Esophagus muscularis mucosa (tissue), 3 donors: Measurements from ENCODE around the gene GALNT15.

ENCODE experiments used
- CTCF ChIP-seq, 3 experiments: fragments of 200-600 bp in 2 of 3; fragments of 450-650 bp in 1 of 3; sonication (generic) in 2 of 3; IDR thresholded peaks; one replicate each; pipeline ENCODE4 v1.5.1; 2017 to 2019; ENCODE audit warnings: antibody characterized with exemption in 3 of 3, mild to moderate bottlenecking in 2 of 3, moderate library complexity in 1 of 3
- EP300 ChIP-seq: sonication (generic); formaldehyde crosslinking; IDR thresholded peaks from one replicate; pipeline ENCODE4 v1.6.1; 2017; ENCODE audit warnings: antibody characterized with exemption

GRCh38 chr3:16189201-16189600 is 14.7 kb downstream of the GALNT15 start:
- TF ChIP-seq EP300: no peak
- TF ChIP-seq CTCF (IDR thresholded peaks at IDR 0.05): no peak
